HG02642 (cell line): ENCODE measurements around the gene TACR1.
"Not testable (repeated sequence)": the region's sequence is repeated elsewhere in the genome, so short reads cannot be mapped to it uniquely, and the experiment has no call there.

Source experiments
- ATAC-seq: cut with Tn5 transposase; IDR thresholded peaks from one replicate; pipeline ENCODE4 v1.9.1; 2021; ENCODE audit warnings: mild to moderate bottlenecking; ENCODE audit not compliant: unreplicated experiment, poor library complexity

TACR1 gene

GRCh38 chr2:75094405-75094804 is 104.9 kb downstream of the TACR1 start:
- ATAC-seq: no peak

GRCh38 chr2:75090770-75091515 is 108.4 kb downstream of the TACR1 start:
- no peak for ATAC-seq

GRCh38 chr2:75089471-75089870 is 109.8 kb downstream of the TACR1 start:
- ATAC-seq: no peak

GRCh38 chr2:75088791-75089190 is 110.5 kb downstream of the TACR1 start:
- no peak for ATAC-seq

GRCh38 chr2:75087736-75088135 is 111.6 kb downstream of the TACR1 start:
- no peak for ATAC-seq

- no peak for ATAC-seq
Observed at GRCh38 chr2:75079575-75079974, 119.7 kb downstream of the TACR1 start.

GRCh38 chr2:75077909-75078308 is 121.4 kb downstream of the TACR1 start:
- ATAC-seq: no peak

GRCh38 chr2:75076088-75076487 is 123.2 kb downstream of the TACR1 start:
- ATAC-seq: no peak

- no peak for ATAC-seq
Observed at GRCh38 chr2:75074708-75075107, 124.6 kb downstream of the TACR1 start.

- ATAC-seq: no peak
Observed at GRCh38 chr2:75074228-75074627, 125.1 kb downstream of the TACR1 start.

- ATAC-seq: no peak
Observed at GRCh38 chr2:75071766-75072165, 127.6 kb downstream of the TACR1 start.

- no peak for ATAC-seq
Observed at GRCh38 chr2:75068546-75068945, 130.8 kb downstream of the TACR1 start.

- ATAC-seq: no peak
Observed at GRCh38 chr2:75067506-75067905, 131.8 kb downstream of the TACR1 start.

- no peak for ATAC-seq
Observed at GRCh38 chr2:75066121-75066902, 133.0 kb downstream of the TACR1 start.

GRCh38 chr2:75065402-75066008 is 133.8 kb downstream of the TACR1 start:
- ATAC-seq: no peak

GRCh38 chr2:75064691-75065396 is 134.5 kb downstream of the TACR1 start:
- ATAC-seq: peak; percentile 79

GRCh38 chr2:75063906-75064305 is 135.4 kb downstream of the TACR1 start:
- no peak for ATAC-seq

- no peak for ATAC-seq
Observed at GRCh38 chr2:75058427-75058826, 140.9 kb downstream of the TACR1 start.

- ATAC-seq: not testable (repeated sequence)
Observed at GRCh38 chr2:75057150-75057549, 142.2 kb downstream of the TACR1 start.

- ATAC-seq: peak; percentile 65
Observed at GRCh38 chr2:75055820-75056675, 143.3 kb downstream of the TACR1 start.
